WTC11 (cell line): ENCODE data around the gene NSMCE3. TPM values are rescaled to one million over a fixed set of nuclear protein-coding genes. Genes with fewer than 3 reads are reported as not detected.

Source experiments
- ATAC-seq: fragments of 200-7000 bp; cut with Tn5 transposase; 2 replicates; pipeline ENCODE4 v1.10.0; 2021; ENCODE audit warnings: mild to moderate bottlenecking, moderate library complexity
- CTCF ChIA-PET: fragments of 300-600 bp; sonication (Branson Sonifier 250); formaldehyde crosslinking; loops from one replicate; lab custom pipeline; 2021; ENCODE audit warnings: antibody characterized with exemption; lab: Charles Lee
- POLR2A ChIA-PET: fragments of 350-600 bp; sonication (Branson Sonifier 250); formaldehyde crosslinking; loops from one replicate; lab custom pipeline; 2021; ENCODE audit warnings: antibody characterized with exemption; lab: Charles Lee
- DNase-seq: peaks from one replicate; pipeline ENCODE4 v3.0.0; 2021; ENCODE audit warnings: low spot score
- H3K27ac Mint-ChIP-seq: 2 replicates; pipeline ENCODE4 v1.8.0; 2021; ENCODE audit warnings: mixed read lengths
- H3K27me3 Mint-ChIP-seq: 2 replicates; pipeline ENCODE4 v1.8.0; 2021; ENCODE audit warnings: low read depth, mild to moderate bottlenecking, moderate library complexity, mixed read lengths
- H3K36me3 Mint-ChIP-seq: 2 replicates; pipeline ENCODE4 v1.8.0; 2021; ENCODE audit warnings: mixed read lengths
- H3K4me1 Mint-ChIP-seq: 2 replicates; pipeline ENCODE4 v1.8.0; 2022; ENCODE audit warnings: mixed read lengths
- H3K4me3 Mint-ChIP-seq: 2 replicates; pipeline ENCODE4 v1.8.0; 2021; ENCODE audit warnings: mild to moderate bottlenecking, moderate library complexity, mixed read lengths
- H3K9me3 Mint-ChIP-seq: 2 replicates; pipeline ENCODE4 v1.8.0; 2021; ENCODE audit warnings: mixed read lengths
- CBFB ChIP-seq: sonication (generic); formaldehyde crosslinking; IDR thresholded peaks from 2 replicates; pipeline ENCODE4 v1.8.1; 2022; ENCODE audit warnings: mild to moderate bottlenecking, low read depth, missing genetic modification reagents
- CDX4 ChIP-seq: fragments of 250-450 bp; sonication (Bioruptor Pico); IDR thresholded peaks from 2 replicates; pipeline ENCODE4 v1.9.0; 2021; ENCODE audit warnings: moderate library complexity, mild to moderate bottlenecking, inconsistent platforms, borderline replicate concordance
- ELF4 ChIP-seq: sonication (generic); formaldehyde crosslinking; IDR thresholded peaks from 2 replicates; pipeline ENCODE4 v1.8.1; 2022; ENCODE audit warnings: low read depth, mild to moderate bottlenecking, moderate library complexity, missing genetic modification reagents
- ERG ChIP-seq: fragments of 250-450 bp; sonication (Bioruptor Pico); IDR thresholded peaks from 2 replicates; pipeline ENCODE4 v1.8.0; 2021; ENCODE audit warnings: mild to moderate bottlenecking
- ETV6 ChIP-seq: sonication (generic); formaldehyde crosslinking; IDR thresholded peaks from 2 replicates; pipeline ENCODE4 v1.8.1; 2022; ENCODE audit warnings: mild to moderate bottlenecking, missing genetic modification reagents
- FOXP4 ChIP-seq: sonication (generic); formaldehyde crosslinking; IDR thresholded peaks from 2 replicates; pipeline ENCODE4 v1.8.0; 2022; ENCODE audit warnings: mild to moderate bottlenecking, missing genetic modification reagents
- HMGA2 ChIP-seq: fragments of 250-450 bp; sonication (Bioruptor Pico); IDR thresholded peaks from 2 replicates; pipeline ENCODE4 v1.4.0; 2021; ENCODE audit warnings: mild to moderate bottlenecking, moderate library complexity
- HMGXB4 ChIP-seq: sonication (generic); formaldehyde crosslinking; IDR thresholded peaks from 2 replicates; pipeline ENCODE4 v1.8.1; 2023; ENCODE audit warnings: mild to moderate bottlenecking, moderate library complexity, missing genetic modification reagents
- JAZF1 ChIP-seq: fragments of 250-450 bp; sonication (Bioruptor Pico); IDR thresholded peaks from 2 replicates; pipeline ENCODE4 v1.9.0; 2021; ENCODE audit warnings: moderate library complexity, mild to moderate bottlenecking, inconsistent platforms
- NFATC4 ChIP-seq: fragments of 250-450 bp; sonication (Bioruptor Pico); IDR thresholded peaks from 2 replicates; pipeline ENCODE4 v1.9.0; 2021; ENCODE audit warnings: mild to moderate bottlenecking
- NFYB ChIP-seq: sonication (generic); formaldehyde crosslinking; conservative IDR thresholded peaks from 2 replicates; pipeline ENCODE4 v1.8.0; 2022; ENCODE audit warnings: low read depth, missing genetic modification reagents
- SMAD3 ChIP-seq: sonication (generic); formaldehyde crosslinking; IDR thresholded peaks from 2 replicates; pipeline ENCODE4 v1.8.0; 2022; ENCODE audit warnings: missing genetic modification reagents, mild to moderate bottlenecking, borderline replicate concordance
- STAT6 ChIP-seq: sonication (generic); formaldehyde crosslinking; conservative IDR thresholded peaks from 2 replicates; pipeline ENCODE4 v1.8.1; 2023; ENCODE audit warnings: mild to moderate bottlenecking, low read depth, missing genetic modification reagents, moderate library complexity
- TP53 ChIP-seq: sonication (generic); formaldehyde crosslinking; IDR thresholded peaks from 2 replicates; pipeline ENCODE4 v1.8.1; 2023; ENCODE audit warnings: mild to moderate bottlenecking, missing genetic modification reagents
- USF1 ChIP-seq: sonication (generic); formaldehyde crosslinking; IDR thresholded peaks from 2 replicates; pipeline ENCODE4 v1.8.0; 2022; ENCODE audit warnings: mild to moderate bottlenecking, missing genetic modification reagents
- ZBTB21 ChIP-seq: sonication (generic); formaldehyde crosslinking; IDR thresholded peaks from 2 replicates; pipeline ENCODE4 v1.8.1; 2023; ENCODE audit warnings: mild to moderate bottlenecking, missing genetic modification reagents, borderline replicate concordance
- ZNF138 ChIP-seq: sonication (generic); formaldehyde crosslinking; conservative IDR thresholded peaks from 2 replicates; pipeline ENCODE4 v1.8.1; 2022; ENCODE audit warnings: mild to moderate bottlenecking, moderate library complexity, missing genetic modification reagents
- ZNF232 ChIP-seq: sonication (generic); formaldehyde crosslinking; IDR thresholded peaks from 2 replicates; pipeline ENCODE4 v1.8.0; 2022; ENCODE audit warnings: mild to moderate bottlenecking, missing genetic modification reagents
- total RNA-seq: library from RNA; stranded (reverse); gene quantifications from 3 replicates; pipeline ENCODE4 v1.2.3, GENCODE V29; 2021

NSMCE3 gene
- total RNA-seq, 1 experiment from 2014 or later = 6.6 TPM

- TF ChIP-seq CDX4 (no peak), HMGA2 (CRISPR knock-in tag) (no peak), NFATC4 (CRISPR knock-in tag) (no peak), HMGXB4 (peak; percentile 65; the same call in 1 of the 2 replicates), JAZF1 (no peak), ELF4 (CRISPR knock-in tag) (no peak), SMAD3 (no peak), USF1 (CRISPR knock-in tag) (no peak), ZNF138 (no peak), STAT6 (CRISPR knock-in tag) (no peak), ERG (CRISPR knock-in tag) (no peak)
These were observed at the start of gene NSMCE3 (continued) for GRCh38 chr15:29269485-29270168.

- ATAC-seq (no peak), DNase-seq (no peak)
- Mint-ChIP-seq H3K4me3 (no peak overlapping the region), H3K9me3 (no peaks in the 10 kb centered on the region), H3K27ac (no peak overlapping the region), H3K36me3 (no peaks in the 10 kb centered on the region; the same call in 1 of the 2 replicates), H3K27me3 (no peaks in the 10 kb centered on the region), H3K4me1 (peaks cover 39% of the 10 kb centered on the region)
- ChIA-PET CTCF (no interaction called here), POLR2A (no interaction called here)
- TF ChIP-seq NFYB (CRISPR knock-in tag) (no peak), CBFB (CRISPR knock-in tag) (no peak), STAT6 (CRISPR knock-in tag) (no peak), JAZF1 (no peak), ETV6 (CRISPR knock-in tag) (no peak), ZBTB21 (no peak), TP53 (CRISPR knock-in tag) (no peak), FOXP4 (CRISPR knock-in tag) (no peak), ZNF232 (no peak), CDX4 (no peak)
These were observed 46.8 kb upstream of the NSMCE3 start for GRCh38 chr15:29316422-29316821.
